Neuronal stem cell (in vitro differentiated cells): ENCODE measurements around the gene CEP57. TPM values are rescaled to one million over a fixed set of nuclear protein-coding genes. Genes with fewer than 3 reads are reported as not detected.

ENCODE experiments used
- DNase-seq: peaks from one replicate; pipeline ENCODE4 v3.0.0-alpha.2; 2013; ENCODE audit warnings: low spot score
- H2AFZ ChIP-seq: one replicate; pipeline ENCODE4 v1.6.1; 2013; ENCODE audit warnings: mild to moderate bottlenecking, low read length, inconsistent platforms
- H2AK5ac ChIP-seq: 2 replicates; pipeline ENCODE4 v1.6.1; 2013; ENCODE audit warnings: low read depth, mild to moderate bottlenecking, inconsistent platforms, low read length, moderate library complexity, mixed read lengths
- H2BK120ac ChIP-seq: 2 replicates; pipeline ENCODE4 v1.6.1; 2013; ENCODE audit warnings: low read depth, mild to moderate bottlenecking, inconsistent platforms, low read length, moderate library complexity, mixed read lengths
- H2BK12ac ChIP-seq: one replicate; pipeline ENCODE4 v1.6.1; 2013; ENCODE audit warnings: low read length, inconsistent platforms
- H2BK15ac ChIP-seq: 2 replicates; pipeline ENCODE4 v1.6.1; 2013; ENCODE audit warnings: mild to moderate bottlenecking, low read length, inconsistent platforms, mixed read lengths
- H2BK5ac ChIP-seq: one replicate; pipeline ENCODE4 v1.6.1; 2013; ENCODE audit warnings: inconsistent platforms, mild to moderate bottlenecking, low read length, moderate library complexity
- H3K14ac ChIP-seq: one replicate; pipeline ENCODE4 v1.6.1; 2013; ENCODE audit warnings: low read length, inconsistent platforms
- H3K18ac ChIP-seq: 2 replicates; pipeline ENCODE4 v1.6.1; 2013; ENCODE audit warnings: low read length, inconsistent platforms
- H3K23ac ChIP-seq: 2 replicates; pipeline ENCODE4 v1.6.1; 2013; ENCODE audit warnings: low read depth, mild to moderate bottlenecking, mixed read lengths, low read length, inconsistent platforms; ENCODE audit not compliant: poor library complexity
- H3K27ac ChIP-seq: replicated peaks from 3 replicates; pipeline ENCODE4 v1.5.1; 2013; ENCODE audit warnings: low read length, inconsistent platforms
- H3K27me3 ChIP-seq, 3 experiments: 2 replicates each; pipeline ENCODE4 v1.6.1; 2013; ENCODE audit warnings: low read length in 3 of 3, mild to moderate bottlenecking in 2 of 3, inconsistent platforms in 1 of 3, low read depth in 1 of 3, mixed read lengths in 1 of 3, moderate library complexity in 1 of 3; ENCODE audit not compliant: control insufficient read depth in 3 of 3, insufficient read depth in 3 of 3
- H3K36me3 ChIP-seq, 2 donors: replicated peaks in 1 of 2; 2 replicates each; pipeline ENCODE4 v1.6.1; 2013; ENCODE audit warnings: low read length in 2 of 2; ENCODE audit not compliant: control insufficient read depth in 2 of 2, insufficient read depth in 2 of 2
- H3K4ac ChIP-seq: 2 replicates; pipeline ENCODE4 v1.6.1; 2013; ENCODE audit warnings: inconsistent platforms, mild to moderate bottlenecking, low read length, moderate library complexity
- H3K4me1 ChIP-seq, 2 donors: 1 replicate in 1 of 2; 2 replicates in 1 of 2; pipeline ENCODE4 v1.6.1; 2013; ENCODE audit warnings: low read length in 2 of 2, low read depth in 1 of 2; ENCODE audit not compliant: control insufficient read depth in 2 of 2, insufficient read depth in 1 of 2
- H3K4me2 ChIP-seq: one replicate; pipeline ENCODE4 v1.6.1; 2013; ENCODE audit warnings: mild to moderate bottlenecking, low read length, inconsistent platforms; ENCODE audit not compliant: insufficient read depth, poor library complexity, severe bottlenecking
- H3K4me3 ChIP-seq, 2 donors: 2 replicates each; pipeline ENCODE4 v1.5.1; 2013; ENCODE audit warnings: low read length in 2 of 2, mild to moderate bottlenecking in 2 of 2, inconsistent platforms in 1 of 2, moderate library complexity in 1 of 2
- H3K79me1 ChIP-seq: one replicate; pipeline ENCODE4 v1.6.1; 2013; ENCODE audit warnings: low read depth, mild to moderate bottlenecking, inconsistent platforms, low read length, moderate library complexity
- H3K9ac ChIP-seq: one replicate; pipeline ENCODE4 v1.6.1; 2013; ENCODE audit warnings: mild to moderate bottlenecking, low read depth, low read length, inconsistent platforms; ENCODE audit not compliant: poor library complexity
- H3K9me3 ChIP-seq, 2 donors: replicated peaks in 1 of 2; 2 replicates each; pipeline versions ENCODE3 to v1.6.1; 2013; ENCODE audit warnings: low read length in 2 of 2, mild to moderate bottlenecking in 2 of 2, inconsistent platforms in 1 of 2, low read depth in 1 of 2, mixed read lengths in 1 of 2, moderate library complexity in 1 of 2; ENCODE audit not compliant: control insufficient read depth in 2 of 2, insufficient read depth in 1 of 2
- H4K8ac ChIP-seq: one replicate; pipeline ENCODE4 v1.6.1; 2013; ENCODE audit warnings: low read depth, mild to moderate bottlenecking, inconsistent platforms, low read length, moderate library complexity
- H4K91ac ChIP-seq: one replicate; pipeline ENCODE4 v1.6.1; 2013; ENCODE audit warnings: low read length, low read depth, mild to moderate bottlenecking, inconsistent platforms; ENCODE audit not compliant: poor library complexity
- WGBS, 2 donors: extraction: QIAGEN DNeasy Blood & Tissue Kit; methylation state at CpG; one replicate each; pipeline ENCODE4 v1.1.7; 2013; ENCODE audit warnings: missing lambda C conversion rate in 2 of 2, mixed read lengths in 1 of 2; ENCODE audit not compliant: insufficient read length in 2 of 2, insufficient replicate concordance in 1 of 2; ENCODE audit errors: extremely low coverage in 2 of 2; 5-methylcytosine and 5-hydroxymethylcytosine counted together
- small RNA-seq: library from polyadenylated mRNA; stranded (forward); fragments of <200 nt; extraction: miRNeasy Mini kit (QIAGEN cat#:217004); gene quantifications from one replicate; pipeline ENCODE3, GENCODE V24; 2013; ENCODE audit not compliant: insufficient read depth

The CEP57 gene

DNA sequence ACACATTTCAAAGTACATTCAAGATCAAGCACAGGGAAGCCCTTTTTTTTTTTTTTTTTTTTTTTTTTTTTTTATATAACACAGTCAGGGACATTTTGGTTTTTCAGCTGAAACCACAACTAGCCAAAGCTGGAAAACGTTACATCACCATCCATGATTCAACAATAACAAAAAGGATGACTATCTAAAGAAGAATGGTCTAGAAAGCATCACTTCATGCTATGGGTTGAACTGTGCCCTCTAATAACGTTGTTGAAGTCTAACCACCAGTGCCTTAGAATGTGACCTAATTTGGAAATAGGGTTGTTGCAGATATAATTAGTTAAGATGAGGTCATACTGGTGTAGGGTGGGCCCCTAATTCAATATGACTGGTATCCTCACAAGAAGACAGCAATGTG is 87.0 kb downstream of the CEP57 start:
- Histone ChIP-seq H2BK5ac (no peak overlapping the region), H4K8ac (no peak overlapping the region), H2BK120ac (no peak overlapping the region), H3K27me3 (no peaks in the 10 kb centered on the region), H3K36me3 (peaks cover 0 to 57% of the 10 kb centered on the region in 2 donors), H2AFZ (no peak overlapping the region), H4K91ac (no peak overlapping the region), H3K14ac (no peak overlapping the region), H3K4ac (no peak overlapping the region), H3K4me3 (no peak overlapping the region), H3K4me1 (no peaks in the 10 kb centered on the region), H2BK12ac (no peak overlapping the region), H3K9me3 (peaks cover 0 to 23% of the 10 kb centered on the region in 2 donors), H3K9ac (no peak overlapping the region), H3K79me1 (no peaks in the 10 kb centered on the region), H3K4me2 (no peak overlapping the region), H3K18ac (no peak overlapping the region), H3K23ac (no peak overlapping the region), H2AK5ac (no peak overlapping the region), H3K27ac (no peak overlapping the region), H2BK15ac (no peak overlapping the region)
- WGBS, 2 donors, result no CpG with 5 or more reads among the region's 2 CpGs
- no peak for DNase-seq

Small RNA genes lying within 50 kb of the gene (small RNA-seq; reads per million reads assigned to genes)
- gene RNA5SP345, result not detected
